ENCODE results near the gene SHISA5.
"Not testable (repeated sequence)": the region's sequence is repeated elsewhere in the genome, so short reads cannot be mapped to it uniquely, and the experiment has no call there.

Gene SHISA5, protein sequence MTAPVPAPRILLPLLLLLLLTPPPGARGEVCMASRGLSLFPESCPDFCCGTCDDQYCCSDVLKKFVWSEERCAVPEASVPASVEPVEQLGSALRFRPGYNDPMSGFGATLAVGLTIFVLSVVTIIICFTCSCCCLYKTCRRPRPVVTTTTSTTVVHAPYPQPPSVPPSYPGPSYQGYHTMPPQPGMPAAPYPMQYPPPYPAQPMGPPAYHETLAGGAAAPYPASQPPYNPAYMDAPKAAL

DNA sequence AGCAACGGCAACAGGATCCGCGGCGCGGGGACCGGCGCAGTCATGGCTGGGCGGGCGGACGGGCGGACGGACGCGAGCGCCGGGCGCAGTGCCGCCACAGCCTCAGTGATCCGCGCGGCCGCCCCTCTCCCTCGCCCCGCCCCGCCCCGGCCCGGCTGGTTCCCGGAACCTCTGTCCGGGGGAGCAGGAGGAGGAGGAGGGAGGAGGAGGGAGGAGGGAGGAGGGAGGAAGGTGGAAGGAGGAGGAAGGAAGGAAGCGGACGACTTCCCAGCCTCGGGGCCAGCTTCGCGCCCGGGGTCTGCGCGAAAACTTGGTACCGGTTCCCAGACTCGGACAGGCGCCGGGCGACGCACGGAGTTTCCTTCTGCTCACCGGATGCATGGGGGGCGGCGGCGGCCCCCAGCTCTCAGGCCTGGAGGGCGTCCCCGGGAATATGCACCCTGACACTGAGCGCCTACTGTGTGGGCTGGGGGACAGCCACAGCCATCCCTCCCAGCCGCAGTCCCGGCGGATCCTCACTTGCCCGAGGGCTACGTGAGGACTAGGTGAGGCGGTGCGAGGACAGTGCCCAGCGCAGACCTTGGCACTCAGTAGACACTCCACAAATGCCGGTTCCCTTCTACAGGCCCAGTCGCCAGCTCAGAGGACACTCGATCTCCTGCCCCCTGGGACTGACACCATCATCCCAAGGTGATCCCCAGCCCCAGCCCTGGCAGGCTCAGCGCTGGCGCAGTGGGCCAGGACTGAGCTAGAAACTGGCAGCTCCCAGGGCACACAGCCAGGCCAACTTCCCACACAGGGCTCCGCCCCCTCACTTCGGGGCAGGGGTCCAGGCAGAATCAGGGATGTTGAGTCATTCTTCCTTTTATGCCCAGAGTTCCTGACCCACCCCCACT lies at the start of gene SHISA5:
Gene SHISA5 (minus strand): TSS at position 124 of the 896 bp plus-strand sequence. CDS start 80 bp downstream, at position 44.
- peak; percentile 51 for DNase-seq

DNA sequence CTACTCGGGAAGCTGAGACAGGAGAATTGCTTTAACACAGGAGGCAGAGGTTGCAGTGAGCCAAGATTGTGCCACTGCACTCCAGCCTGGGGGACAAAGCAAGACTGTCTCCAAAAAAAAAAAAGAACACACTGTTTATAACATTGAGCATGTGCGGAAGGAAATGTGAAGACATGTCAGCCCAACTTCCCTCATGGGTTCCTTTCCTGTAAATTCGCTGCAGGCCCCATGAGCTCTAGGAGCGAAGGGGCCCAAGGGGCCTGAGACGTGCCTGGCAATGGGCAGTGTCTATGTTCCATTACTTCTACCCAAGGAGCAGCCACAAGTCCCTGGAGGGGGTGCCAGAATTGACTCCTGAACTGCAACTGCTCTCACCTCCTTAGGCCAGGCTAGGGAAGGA lies 49.4 kb upstream of the SHISA5 start:
- no peak for DNase-seq

DNA sequence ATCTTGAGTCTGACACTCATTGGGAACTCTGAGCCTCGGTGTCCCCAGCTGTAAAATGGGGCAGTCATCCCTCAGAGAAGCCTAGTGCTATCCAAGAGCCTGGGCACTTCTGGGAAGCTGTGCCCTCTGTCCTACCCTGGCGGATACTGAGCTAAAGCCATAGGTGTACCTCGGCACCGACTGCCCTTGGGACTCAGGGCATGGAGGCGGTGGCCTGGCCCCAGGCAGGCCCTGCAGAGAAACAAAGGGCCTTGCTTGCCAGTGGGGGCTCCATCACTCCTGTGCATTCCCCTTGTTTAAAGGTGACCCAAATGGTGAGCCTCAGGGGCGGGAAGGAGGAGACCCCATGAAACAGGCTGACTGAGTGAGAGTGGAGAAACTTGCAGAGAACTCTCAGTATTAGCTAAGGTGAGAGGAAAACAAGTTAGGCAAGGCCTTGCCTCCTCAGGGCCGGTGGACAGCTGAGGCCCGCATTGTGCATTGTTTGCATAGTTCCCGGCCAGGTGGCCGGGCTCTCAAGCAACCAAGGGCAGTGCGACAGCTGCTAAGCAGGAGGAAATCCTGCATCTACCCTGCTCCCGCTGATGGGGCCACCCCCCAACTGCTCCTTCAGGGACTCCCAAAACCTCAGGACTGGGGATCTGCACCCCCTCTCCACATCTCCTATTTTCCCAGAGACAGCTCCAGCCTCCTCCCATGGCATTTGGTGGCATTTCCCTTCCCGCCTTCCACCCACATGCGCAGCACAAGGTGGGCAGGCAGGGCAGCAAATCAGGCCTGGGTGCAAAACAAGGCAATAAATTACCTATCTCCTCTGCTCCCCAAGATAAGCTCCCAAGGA lies 48.4 kb upstream of the SHISA5 start:
- DNase-seq: no peak

DNA sequence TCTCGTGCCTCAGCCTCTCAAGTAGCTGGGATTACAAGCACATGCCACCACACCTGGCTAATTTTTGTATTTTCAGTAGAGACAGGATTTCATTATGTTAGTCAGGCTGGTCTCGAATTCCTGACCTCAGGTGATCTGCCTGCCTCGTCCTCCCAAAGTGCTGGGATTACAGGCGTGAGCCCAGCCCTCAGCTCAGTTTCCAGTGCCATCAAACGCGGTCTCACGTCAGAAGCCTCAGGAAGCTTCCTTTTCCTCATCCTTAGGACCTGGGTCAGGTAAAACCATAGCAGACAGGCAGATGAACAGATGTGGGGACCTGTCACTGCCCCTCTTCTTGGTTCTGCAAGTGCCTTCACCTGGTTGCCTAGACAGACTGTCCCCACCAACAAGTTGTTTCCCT lies 47.7 kb upstream of the SHISA5 start:
- DNase-seq: not testable (repeated sequence)

DNA sequence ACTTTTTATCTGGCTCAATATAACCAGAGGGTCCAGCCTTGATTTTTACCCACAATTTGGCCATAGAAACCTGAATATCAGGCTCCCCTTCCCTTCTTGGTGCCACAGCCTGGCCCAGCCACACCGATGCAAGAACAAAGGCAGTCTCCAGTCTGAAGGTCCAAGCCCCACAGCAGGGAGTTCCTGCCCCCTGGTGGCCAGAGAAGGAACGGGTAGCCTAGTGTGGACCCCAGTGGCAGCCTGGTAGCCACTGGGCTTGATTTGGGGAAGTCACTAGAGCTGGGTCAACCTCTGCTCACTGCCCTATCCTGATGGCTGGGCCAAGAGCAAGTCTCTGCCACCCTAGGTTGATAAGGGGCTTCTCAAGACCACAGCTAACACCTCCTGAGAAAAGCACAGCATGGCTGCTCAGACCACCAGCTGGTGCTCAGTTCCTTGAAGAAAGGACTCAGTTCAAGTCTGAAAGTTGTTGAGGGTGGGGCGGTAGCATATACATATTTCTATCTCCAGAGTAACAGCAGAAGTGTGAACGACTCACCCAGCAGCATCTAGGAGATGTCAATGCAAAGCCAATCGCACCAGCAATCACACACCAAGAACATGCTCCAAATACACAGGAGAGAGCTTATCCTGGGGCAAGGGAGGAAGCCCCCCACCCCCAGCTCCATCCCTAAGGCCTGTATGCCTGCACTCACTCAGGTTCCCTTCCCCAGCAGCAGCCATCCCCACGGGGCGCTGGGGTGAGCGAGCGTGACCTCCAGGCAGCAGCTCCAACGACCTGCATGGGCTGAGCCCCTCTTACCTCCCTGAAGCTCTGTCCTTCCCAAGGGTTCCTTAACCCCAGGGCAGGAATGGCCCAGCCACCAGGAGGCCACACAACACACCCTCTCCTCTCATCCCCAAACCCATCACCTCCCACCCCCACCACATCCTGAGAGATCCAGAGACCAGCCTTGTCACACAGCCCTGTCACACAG lies 45.0 kb upstream of the SHISA5 start:
- peak; percentile 71 for DNase-seq

DNA sequence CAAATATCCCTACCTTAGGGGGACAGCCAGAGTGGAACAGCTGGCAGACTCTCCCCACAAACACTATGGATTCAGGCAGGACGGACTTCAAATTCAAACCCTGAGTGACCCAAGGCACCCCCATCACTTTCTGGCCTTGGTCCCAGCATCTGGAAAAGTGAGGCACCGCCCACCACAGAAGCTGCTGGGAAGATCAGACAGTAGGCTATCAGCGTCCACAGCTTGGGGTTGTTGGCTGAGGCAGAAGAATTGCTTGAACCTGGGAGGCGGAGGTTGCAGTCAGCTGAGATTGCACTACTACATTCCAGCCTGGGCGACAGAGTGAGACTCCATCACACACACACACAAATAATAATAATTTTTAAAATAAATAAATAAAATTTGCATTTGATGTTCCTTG lies 44.2 kb upstream of the SHISA5 start:
- no peak for DNase-seq

DNA sequence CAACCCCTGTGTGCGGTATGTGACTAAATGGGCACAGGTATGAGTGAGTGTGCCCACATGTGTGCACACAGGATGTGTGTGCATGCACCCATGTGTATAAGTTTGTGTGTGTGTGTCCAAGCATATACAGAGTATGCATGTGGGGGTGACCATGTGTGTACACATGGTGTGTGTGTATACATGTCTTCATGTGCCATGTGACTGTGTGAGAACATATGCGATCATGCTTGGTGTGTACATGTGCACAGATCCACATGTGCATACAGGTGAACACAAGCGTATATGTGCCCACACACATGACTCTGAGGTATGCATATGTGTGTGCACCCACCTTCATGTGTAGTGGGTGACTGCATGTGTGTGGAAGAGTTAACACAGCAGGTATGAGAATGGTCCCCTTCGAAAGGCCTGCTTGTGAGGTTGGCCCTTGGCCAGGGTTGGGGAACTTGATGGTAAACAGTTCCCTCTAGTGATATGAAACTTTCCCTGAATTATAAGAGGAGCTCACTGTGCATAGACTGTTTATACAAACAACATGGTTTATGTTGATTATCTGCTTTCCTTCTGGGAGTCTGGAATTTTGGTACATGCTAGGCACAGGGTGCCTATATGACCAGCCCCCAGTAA lies 42.3 kb upstream of the SHISA5 start:
- DNase-seq: no peak

DNA sequence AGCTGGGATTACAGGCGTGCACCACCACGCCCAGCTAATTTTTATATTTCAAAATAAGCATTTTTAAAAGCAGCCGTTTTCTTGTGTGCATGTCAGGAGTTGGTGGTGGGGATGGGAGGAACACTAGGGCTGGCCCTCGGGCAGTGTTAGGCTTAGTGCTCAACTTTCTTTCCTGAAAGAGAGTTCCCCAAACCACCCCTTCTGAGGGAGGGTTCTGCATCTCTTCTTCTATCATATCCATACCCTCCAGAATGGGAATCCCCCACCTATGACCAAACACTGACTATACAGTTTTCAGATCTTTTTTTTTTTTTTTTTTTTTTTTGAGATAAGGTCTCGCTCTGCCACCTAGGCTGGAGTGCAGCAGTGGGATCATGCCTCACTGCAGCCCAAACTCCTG lies 40.2 kb upstream of the SHISA5 start:
- DNase-seq: no peak

DNA sequence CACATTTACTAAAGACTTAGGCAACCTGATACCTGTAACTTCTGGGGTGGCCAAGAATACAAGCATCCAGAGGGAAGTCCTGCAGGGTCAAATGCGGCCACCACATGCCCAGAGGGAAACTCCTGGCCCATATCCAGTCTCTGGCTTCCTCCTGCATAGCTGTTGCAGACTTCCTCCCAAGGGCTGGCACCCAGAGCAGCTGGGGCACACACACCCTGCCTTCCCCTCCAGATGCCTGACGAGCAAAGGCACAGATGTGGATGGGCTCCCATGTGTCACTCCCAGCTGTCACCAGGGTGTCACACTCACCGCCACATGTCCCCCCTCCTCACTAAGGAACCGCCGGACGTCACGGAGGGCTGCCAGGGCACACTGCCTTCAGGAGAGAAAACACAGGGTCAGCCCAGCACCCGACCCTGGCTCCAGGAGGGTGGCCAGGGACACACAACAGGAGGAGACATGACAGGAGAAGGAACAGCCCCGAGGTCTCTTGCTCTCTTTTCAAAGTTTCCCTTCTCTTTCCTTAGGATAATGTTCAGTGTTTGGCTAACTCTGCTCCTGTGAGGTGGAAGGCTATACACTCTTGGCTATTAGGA lies 39.4 kb upstream of the SHISA5 start:
- DNase-seq: no peak

DNA sequence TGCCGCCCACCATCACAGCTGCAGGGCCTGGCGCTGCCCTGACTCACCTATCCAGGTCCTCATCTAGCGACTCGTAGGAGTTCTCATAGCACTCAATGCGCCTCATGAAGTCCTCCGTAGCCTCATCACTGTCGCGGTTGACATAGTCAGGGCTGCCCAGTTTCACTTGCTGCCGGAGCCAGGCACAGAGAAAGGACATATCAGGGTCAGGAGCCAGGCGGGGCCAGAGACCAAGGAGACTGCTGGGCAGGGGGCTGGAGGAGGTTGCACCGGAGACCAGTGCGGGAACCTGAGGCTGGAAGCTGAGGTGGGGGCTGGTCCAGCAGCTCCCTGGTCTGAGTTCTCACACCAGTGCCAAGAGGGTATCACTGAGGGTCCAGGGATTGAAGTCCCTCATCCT lies 34.5 kb upstream of the SHISA5 start:
- no peak for DNase-seq

DNA sequence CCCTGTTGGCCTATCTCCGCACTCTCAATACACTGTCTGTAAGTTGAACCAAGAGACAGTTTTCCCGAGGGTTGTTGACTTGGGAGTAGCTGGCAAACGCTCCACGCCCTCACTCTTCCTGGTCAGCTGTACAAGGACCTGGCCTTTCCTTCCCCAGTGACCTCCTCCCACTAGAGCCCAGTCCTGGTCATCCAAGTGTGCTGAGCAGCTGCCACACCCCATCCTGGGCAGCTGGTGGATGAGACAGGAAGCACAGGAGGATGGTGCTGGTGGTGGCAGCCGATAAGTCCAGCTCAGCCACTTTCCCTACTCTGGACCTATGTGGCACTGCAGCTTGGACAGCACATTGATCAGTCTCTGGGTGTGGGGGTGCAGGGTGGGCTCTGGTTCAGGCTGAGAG lies 32.8 kb upstream of the SHISA5 start:
- no peak for DNase-seq

DNA sequence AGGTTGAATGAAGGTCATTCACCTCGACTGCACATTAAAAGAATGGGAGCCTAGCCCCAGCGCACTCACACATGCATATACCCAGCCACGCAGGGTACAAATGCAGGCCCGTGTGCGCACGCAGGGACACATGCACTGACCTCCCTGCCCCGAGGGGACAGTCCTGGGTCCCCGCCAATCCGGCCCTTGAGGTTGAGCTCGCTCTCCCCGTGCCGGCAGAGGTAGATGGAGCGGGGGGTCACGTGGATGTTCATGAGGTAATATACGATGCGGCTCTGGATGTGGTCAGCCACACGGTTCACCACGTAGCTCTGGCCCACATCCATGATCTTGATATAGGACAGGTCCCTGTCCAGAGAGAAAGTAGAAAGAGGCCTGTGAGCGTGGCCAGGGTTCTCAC lies 32.1 kb upstream of the SHISA5 start:
- no peak for DNase-seq

DNA sequence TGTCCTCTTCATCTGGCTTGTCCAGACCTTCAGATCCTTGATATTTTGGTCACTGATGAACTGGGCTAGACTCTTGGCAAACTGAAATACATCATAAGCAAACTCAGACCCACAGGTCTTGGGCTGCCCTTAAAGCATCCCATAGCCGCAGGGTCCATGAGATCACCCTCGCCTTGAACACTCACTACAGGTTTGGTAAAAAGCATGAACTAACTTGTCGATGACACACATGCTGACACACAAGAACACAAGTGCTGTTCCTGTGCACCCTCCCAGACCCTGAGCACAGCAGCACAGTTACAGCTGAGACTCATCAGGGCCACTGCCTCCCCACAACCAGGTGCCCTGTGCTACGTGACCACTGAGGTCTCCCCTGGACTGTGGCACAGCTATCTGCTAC lies 31.6 kb upstream of the SHISA5 start:
- no peak for DNase-seq

DNA sequence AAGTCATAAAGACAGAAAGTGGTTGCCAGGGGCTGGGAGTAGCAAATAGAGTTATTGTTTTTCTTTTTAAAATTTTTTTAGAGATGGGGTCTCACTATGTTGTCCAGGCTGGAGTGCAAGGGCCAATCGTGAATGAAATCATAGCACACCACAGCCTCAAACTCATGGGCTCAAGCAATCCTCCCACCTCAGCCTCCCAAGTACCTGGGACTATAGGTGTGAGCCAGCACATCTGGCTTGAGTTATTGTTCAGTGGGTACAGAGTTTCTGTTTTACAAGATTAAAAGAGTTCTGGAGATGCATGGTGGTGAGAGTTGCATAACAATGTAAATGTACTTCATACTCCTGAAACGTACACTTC lies 29.0 kb upstream of the SHISA5 start:
- no peak for DNase-seq

DNA sequence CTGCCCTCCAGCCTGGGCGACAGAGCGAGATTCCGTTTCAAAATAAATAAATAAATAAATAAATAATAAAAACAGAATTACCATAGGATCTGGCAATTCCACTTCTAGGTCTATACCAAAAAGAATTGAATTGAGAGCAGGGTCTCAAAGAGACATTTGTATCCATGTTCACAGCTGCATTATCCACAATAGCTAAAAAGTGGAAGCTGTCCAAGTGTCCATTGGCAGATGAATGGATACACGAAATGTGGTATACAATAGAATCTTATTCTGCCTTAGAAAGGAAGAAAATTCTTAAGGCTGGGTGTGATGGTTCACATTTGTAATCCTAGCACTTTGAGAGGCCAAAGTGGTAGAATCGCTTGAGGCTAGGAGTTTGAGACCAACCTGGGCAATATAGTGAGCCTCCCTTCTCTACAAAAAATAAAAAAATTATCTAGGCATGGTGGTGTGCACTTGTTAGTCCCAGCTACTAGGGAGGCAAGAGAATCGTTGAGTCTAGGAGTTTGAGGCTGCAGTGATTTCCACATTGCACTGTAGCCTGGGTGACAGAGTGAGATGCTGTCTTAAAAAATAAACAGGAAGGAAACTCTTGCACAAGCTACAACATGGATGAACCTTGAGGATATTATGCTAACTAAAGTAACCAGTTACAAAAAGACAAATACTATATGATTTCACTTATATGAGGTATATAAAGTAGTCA lies 28.4 kb upstream of the SHISA5 start:
- DNase-seq: no peak

DNA sequence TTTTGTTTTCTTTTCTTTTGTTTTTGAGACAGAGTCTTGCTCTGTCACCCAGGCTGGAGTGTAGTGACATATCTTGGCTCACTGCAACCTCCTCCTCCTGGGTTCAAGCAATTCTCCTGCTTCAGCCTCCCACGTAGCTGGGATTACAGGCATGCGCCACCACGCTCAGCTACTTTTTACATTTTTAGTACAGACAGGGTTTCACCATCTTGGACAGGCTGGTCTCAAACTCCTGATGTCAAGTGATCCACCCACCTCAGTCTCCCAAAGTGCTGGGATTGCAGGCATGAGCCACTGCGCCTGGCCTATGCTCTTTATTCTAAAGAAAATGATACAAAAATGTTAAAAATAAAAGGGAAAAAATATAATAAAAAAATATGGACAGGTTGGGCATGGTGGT lies 26.7 kb upstream of the SHISA5 start:
- not testable (repeated sequence) for DNase-seq

DNA sequence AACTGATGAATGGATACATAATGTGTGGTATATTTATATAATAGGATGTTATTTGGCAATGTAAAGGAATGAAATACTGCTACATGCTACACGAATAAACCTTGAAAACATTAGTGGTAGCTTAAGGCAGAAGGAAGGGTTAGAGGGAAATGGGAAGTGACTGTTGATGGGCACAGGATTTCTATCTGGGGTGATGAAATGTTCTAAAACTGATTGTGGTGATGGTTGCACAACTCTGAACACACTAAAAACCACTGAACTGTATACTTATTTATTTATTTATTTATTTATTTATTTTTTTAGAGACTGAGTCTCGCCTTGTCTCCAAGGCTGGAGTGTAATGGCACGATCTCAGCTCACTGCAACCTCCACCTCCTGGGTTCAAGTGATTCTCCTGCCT lies 24.8 kb upstream of the SHISA5 start:
- DNase-seq: no peak

DNA sequence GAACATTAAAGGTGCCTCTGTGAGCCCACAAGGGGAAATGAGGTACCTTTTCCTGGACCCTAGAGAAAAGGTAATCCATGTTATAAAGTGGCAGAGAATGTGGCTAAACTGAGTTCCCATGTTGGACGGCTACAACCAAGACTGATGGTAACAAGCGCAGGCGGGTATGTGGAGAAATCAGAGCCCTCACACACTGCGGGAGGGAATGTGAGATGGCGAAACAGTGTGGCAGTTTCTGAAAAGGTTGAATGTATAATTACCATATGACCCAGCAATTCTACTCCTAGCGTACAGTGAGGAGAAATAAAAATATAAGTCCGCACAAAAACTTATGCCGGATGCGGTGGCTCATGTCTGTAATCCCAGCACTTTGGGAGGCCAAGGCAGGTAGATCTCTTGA lies 24.1 kb upstream of the SHISA5 start:
- DNase-seq: no peak

DNA sequence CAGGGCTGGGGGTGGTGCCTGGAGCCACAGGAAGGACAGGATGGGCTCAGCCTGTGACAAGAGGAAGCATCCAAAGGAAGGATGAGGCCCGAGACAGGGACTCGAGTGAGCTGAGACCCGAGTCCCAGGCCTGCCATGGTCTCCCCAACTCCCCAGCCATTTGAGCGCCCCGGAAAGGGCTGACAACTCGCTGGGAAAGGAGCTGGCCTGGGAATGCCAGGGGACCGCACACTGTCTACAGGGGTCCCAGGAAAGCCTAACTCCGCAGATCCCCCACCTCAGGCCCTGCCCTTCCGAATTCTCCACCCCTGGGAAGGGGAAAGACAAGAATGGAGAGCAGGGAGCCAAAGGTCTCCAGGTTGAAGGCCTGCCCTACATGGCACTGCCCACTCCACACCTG lies 21.0 kb upstream of the SHISA5 start:
- no peak for DNase-seq

DNA sequence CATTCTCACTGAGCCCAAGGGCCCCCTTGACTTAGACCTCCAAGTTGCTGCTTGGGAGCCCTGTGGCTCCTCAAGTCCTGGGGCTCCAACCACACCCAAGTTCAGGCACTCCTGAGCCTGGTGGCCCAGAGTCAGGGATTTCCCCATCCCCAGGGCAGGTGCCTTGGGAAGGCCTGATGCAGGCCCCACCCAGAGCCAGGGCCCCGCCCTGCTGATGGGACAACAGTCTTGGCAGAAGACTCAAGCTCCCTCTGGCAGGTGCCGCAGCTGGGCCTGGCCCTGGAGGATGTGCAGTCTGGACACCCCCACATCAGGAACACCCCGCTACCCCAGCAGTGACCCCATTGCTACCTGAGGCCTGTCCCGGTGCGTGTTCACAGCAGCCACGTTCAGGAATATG lies 17.7 kb upstream of the SHISA5 start:
- no peak for DNase-seq

DNA sequence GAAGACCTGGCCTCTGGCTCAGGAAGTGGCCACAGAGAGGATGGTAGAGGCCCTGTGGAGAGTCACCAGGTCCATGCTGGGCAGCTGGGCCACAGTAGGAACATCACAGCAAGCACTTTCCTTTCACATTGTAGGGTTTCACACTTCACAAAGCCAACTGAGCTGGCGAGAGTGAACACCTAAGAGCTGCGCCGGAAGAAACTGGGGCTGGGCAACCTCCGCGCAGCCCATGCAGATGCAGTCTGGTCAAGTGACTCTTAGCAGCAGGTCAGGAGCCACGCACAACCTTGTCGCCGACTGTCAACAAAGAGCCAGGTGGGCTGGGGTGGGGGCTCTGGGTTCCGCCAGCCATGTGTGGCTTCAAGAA lies 15.3 kb upstream of the SHISA5 start:
- no peak for DNase-seq

Data from activated effector memory CD4-positive, alpha-beta T cell treated with Interleukin-2 at 50 U/mL for 16 hours (primary cell).